Astrocyte of the cerebellum (primary cell): Measurements from ENCODE around the gene NHS.

Experiments
- DNase-seq: peaks from one replicate; pipeline ENCODE4 v3.0.0-alpha.2; 2011; ENCODE audit warnings: low read depth
- H3K4me3 ChIP-seq: 2 replicates; pipeline ENCODE4 v1.5.1; 2011; ENCODE audit warnings: mild to moderate bottlenecking, low read depth, low read length, moderate library complexity
- CTCF ChIP-seq: IDR thresholded peaks from 2 replicates; pipeline ENCODE4 v1.5.1; 2012; ENCODE audit warnings: low read length, low read depth, moderate library complexity, mild to moderate bottlenecking; ENCODE audit errors: missing control alignments
- in situ Hi-C: cut with HindIII; loops from 2 replicates; pipeline ENCODE4 v1.10.0; 2017; ENCODE audit warnings: low sequenced_read_pairs

Gene NHS

GRCh38 chrX:17750436-17750835, 375.4 kb downstream of the NHS start:
- DNase-seq = no peak

GRCh38 chrX:17758382-17758781, 383.4 kb downstream of the NHS start:
- no peak overlapping the region for H3K4me3 ChIP-seq
- in situ Hi-C loops = no loop called here
- no peak for DNase-seq
- no peak for TF ChIP-seq CTCF

More at GRCh38 chrX:17750436-17750835, 375.4 kb downstream of the NHS start:
- no peak overlapping the region for H3K4me3 ChIP-seq
- in situ Hi-C loops = no loop called here
- no peak for TF ChIP-seq CTCF

GRCh38 chrX:17759990-17760389, 385.0 kb downstream of the NHS start:
- H3K4me3 ChIP-seq = no peak overlapping the region
- no peak for TF ChIP-seq CTCF
- in situ Hi-C loops = no loop called here
- no peak for DNase-seq

GRCh38 chrX:17767734-17768133, 392.7 kb downstream of the NHS start:
- no peak for TF ChIP-seq CTCF
- DNase-seq = no peak
- in situ Hi-C loops = no loop called here
- no peak overlapping the region for H3K4me3 ChIP-seq

DNA sequence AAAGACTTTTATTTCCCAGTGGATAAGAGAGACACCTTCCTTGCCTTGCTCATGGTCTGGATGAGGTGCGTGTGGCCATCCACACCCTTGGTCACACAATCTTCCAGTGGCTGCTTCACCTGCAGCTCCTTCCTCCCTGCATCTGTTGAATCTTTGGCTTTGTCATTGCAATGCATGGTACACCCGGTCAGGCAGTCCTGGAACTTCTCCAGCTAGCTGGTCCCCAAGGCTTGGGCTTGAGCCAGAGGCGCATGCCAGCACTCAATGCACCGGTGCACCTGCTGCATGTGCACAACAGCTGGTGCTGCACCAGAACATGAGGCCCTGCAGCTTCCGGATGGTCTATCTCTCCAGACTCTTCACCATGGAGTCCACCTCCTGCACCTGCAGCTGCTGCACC, 394.0 kb downstream of the NHS start:
- TF ChIP-seq CTCF = no peak
- in situ Hi-C loops = no loop called here
- no peak for DNase-seq
- H3K4me3 ChIP-seq = no peak overlapping the region

GRCh38 chrX:17769701-17770269, 394.8 kb downstream of the NHS start:
- H3K4me3 ChIP-seq = no peak overlapping the region
- DNase-seq = no peak
- no peak for TF ChIP-seq CTCF
- in situ Hi-C loops = no loop called here

GRCh38 chrX:17773221-17773876, 398.3 kb downstream of the NHS start:
- no peak for TF ChIP-seq CTCF
- in situ Hi-C loops = no loop called here
- DNase-seq = no peak

More at GRCh38 chrX:17773221-17773876, 398.3 kb downstream of the NHS start:
- H3K4me3 ChIP-seq = no peak overlapping the region
